Effector CD8-positive, alpha-beta T cell (primary cell): ENCODE results near the gene MYMX.
A peak's percentile ranks its signal among the peaks of the same experiment; 100 is the strongest.

Source experiments
- DNase-seq: peaks from one replicate; lab custom pipeline; 2025; lab: John Stamatoyannopoulos, UW

The MYMX gene

GRCh38 chr6:44264154-44265006, 47.7 kb downstream of the MYMX start:
- DNase-seq: no peak

GRCh38 chr6:44265007-44265721, 48.4 kb downstream of the MYMX start, which contains the start of gene NFKBIE:
Gene NFKBIE (minus strand): TSS chr6:44265551. CDS start chr6:44265346, 205 bp downstream.
- DNase-seq: peak; percentile 94

GRCh38 chr6:44265722-44266233, 49.1 kb downstream of the MYMX start:
- no peak for DNase-seq

GRCh38 chr6:44266347-44266746, 49.6 kb downstream of the MYMX start:
- no peak for DNase-seq

- DNase-seq: no peak
Observed at GRCh38 chr6:44267252-44267651, 50.5 kb downstream of the MYMX start.
